SK-N-SH treated with all-trans-retinoic acid at 6 μM for 48 hours (cell line): Measurements from ENCODE around the gene ZFYVE19.

ENCODE experiments used
- ATAC-seq: fragments of 200-7000 bp; cut with Tn5 transposase; 3 replicates; pipeline ENCODE4 v1.9.1; 2020; ENCODE audit warnings: mild to moderate bottlenecking, moderate library complexity
- ARNTL ChIP-seq: fragments of 450-650 bp; formaldehyde crosslinking; IDR thresholded peaks from 2 replicates; pipeline ENCODE4 v1.5.0; 2020; ENCODE audit warnings: low read depth, mild to moderate bottlenecking, moderate library complexity, borderline replicate concordance
- BACH2 ChIP-seq: fragments of 250-450 bp; sonication (Bioruptor Pico); IDR thresholded peaks from 2 replicates; pipeline ENCODE4 v1.9.0; 2021; ENCODE audit warnings: mild to moderate bottlenecking, borderline replicate concordance
- CREB5 ChIP-seq: fragments of 250-450 bp; sonication (Bioruptor Pico); IDR thresholded peaks from 2 replicates; pipeline ENCODE4 v1.5.1; 2020; ENCODE audit warnings: low read depth, mild to moderate bottlenecking, moderate library complexity
- CSDC2 ChIP-seq: fragments of 250-450 bp; sonication (Bioruptor Pico); IDR thresholded peaks from 2 replicates; pipeline ENCODE4 v1.5.0; 2020; ENCODE audit warnings: mild to moderate bottlenecking, moderate library complexity
- ESRRG ChIP-seq: fragments of 250-450 bp; sonication (Bioruptor Pico); IDR thresholded peaks from 2 replicates; pipeline ENCODE4 v1.6.1; 2021; ENCODE audit warnings: mild to moderate bottlenecking
- GLIS3 ChIP-seq: fragments of 250-450 bp; sonication (Bioruptor Pico); IDR thresholded peaks from 2 replicates; pipeline ENCODE4 v1.5.0; 2020; ENCODE audit warnings: mild to moderate bottlenecking, moderate library complexity
- ISL1 ChIP-seq: fragments of 250-450 bp; sonication (Bioruptor Pico); IDR thresholded peaks from 2 replicates; pipeline ENCODE4 v2.1.2; 2022; ENCODE audit warnings: mild to moderate bottlenecking, moderate library complexity
- PATZ1 ChIP-seq: fragments of 250-450 bp; sonication (Bioruptor Pico); IDR thresholded peaks from 2 replicates; pipeline ENCODE4 v1.8.0; 2020; ENCODE audit warnings: mild to moderate bottlenecking, moderate library complexity, borderline replicate concordance
- POU6F1 ChIP-seq: fragments of 250-450 bp; sonication (Bioruptor Pico); IDR thresholded peaks from 2 replicates; pipeline ENCODE4 v1.8.0; 2021; ENCODE audit warnings: low read depth, mild to moderate bottlenecking, moderate library complexity, borderline replicate concordance
- PPARA ChIP-seq: fragments of 250-450 bp; sonication (Bioruptor Pico); IDR thresholded peaks from 2 replicates; pipeline ENCODE4 v1.5.0; 2020; ENCODE audit warnings: mild to moderate bottlenecking, borderline replicate concordance
- SNAI2 ChIP-seq: fragments of 250-450 bp; sonication (Bioruptor Pico); IDR thresholded peaks from 2 replicates; pipeline ENCODE4 v1.5.0; 2020; ENCODE audit warnings: mild to moderate bottlenecking, moderate library complexity
- TCF4 ChIP-seq: fragments of 250-450 bp; sonication (Bioruptor Pico); IDR thresholded peaks from 2 replicates; pipeline ENCODE4 v1.8.0; 2021; ENCODE audit warnings: mild to moderate bottlenecking, moderate library complexity, borderline replicate concordance
- TOX ChIP-seq: fragments of 250-450 bp; sonication (Bioruptor Pico); IDR thresholded peaks from 2 replicates; pipeline ENCODE4 v1.8.0; 2021; ENCODE audit warnings: mild to moderate bottlenecking, moderate library complexity, borderline replicate concordance
- ZC3H10 ChIP-seq: fragments of 250-450 bp; sonication (Bioruptor Pico); IDR thresholded peaks from 2 replicates; pipeline ENCODE4 v1.5.1; 2021; ENCODE audit warnings: mild to moderate bottlenecking, moderate library complexity
- ZFP3 ChIP-seq: fragments of 250-450 bp; sonication (Bioruptor Pico); IDR thresholded peaks from 2 replicates; pipeline ENCODE4 v1.5.0; 2020; ENCODE audit warnings: mild to moderate bottlenecking, moderate library complexity
- ZFP30 ChIP-seq: fragments of 450-650 bp; formaldehyde crosslinking; IDR thresholded peaks from 2 replicates; pipeline ENCODE4 v1.5.0; 2022; ENCODE audit warnings: mild to moderate bottlenecking, moderate library complexity
- ZNF565 ChIP-seq: fragments of 450-650 bp; formaldehyde crosslinking; conservative IDR thresholded peaks from 2 replicates; pipeline ENCODE4 v1.5.0; 2020; ENCODE audit warnings: low read depth, mild to moderate bottlenecking, moderate library complexity
- ZNF70 ChIP-seq: fragments of 450-650 bp; formaldehyde crosslinking; IDR thresholded peaks from 2 replicates; pipeline ENCODE4 v1.5.0; 2020; ENCODE audit warnings: mild to moderate bottlenecking, moderate library complexity
- TF ChIP-seq, protein P1 (sequence below): fragments of 250-450 bp; sonication (Bioruptor Pico); IDR thresholded peaks from 2 replicates; pipeline ENCODE4 v1.5.0; 2020; ENCODE audit warnings: mild to moderate bottlenecking, moderate library complexity
- TF ChIP-seq, protein P2 (sequence below): fragments of 250-450 bp; sonication (Bioruptor Pico); IDR thresholded peaks from 2 replicates; pipeline ENCODE4 v1.5.1; 2021; ENCODE audit warnings: mild to moderate bottlenecking, moderate library complexity

ZFYVE19 gene

GRCh38 chr15:40831861-40832260, 25.0 kb downstream of the ZFYVE19 start:
- TF ChIP-seq POU6F1 (CRISPR knock-in tag) (no peak), GLIS3 (CRISPR knock-in tag) (no peak), SNAI2 (CRISPR knock-in tag) (no peak), CREB5 (CRISPR knock-in tag) (no peak), PPARA (no peak), ESRRG (no peak)
- no peak for ATAC-seq

GRCh38 chr15:40832903-40833302, 26.0 kb downstream of the ZFYVE19 start:
- TF ChIP-seq ARNTL (CRISPR knock-in tag) (no peak), SNAI2 (CRISPR knock-in tag) (no peak), ESRRG (no peak), ZC3H10 (CRISPR knock-in tag) (no peak), ZNF70 (CRISPR knock-in tag) (no peak), ZNF565 (CRISPR knock-in tag) (no peak), TCF4 (CRISPR knock-in tag) (no peak)
- TF ChIP-seq, protein P1, sequence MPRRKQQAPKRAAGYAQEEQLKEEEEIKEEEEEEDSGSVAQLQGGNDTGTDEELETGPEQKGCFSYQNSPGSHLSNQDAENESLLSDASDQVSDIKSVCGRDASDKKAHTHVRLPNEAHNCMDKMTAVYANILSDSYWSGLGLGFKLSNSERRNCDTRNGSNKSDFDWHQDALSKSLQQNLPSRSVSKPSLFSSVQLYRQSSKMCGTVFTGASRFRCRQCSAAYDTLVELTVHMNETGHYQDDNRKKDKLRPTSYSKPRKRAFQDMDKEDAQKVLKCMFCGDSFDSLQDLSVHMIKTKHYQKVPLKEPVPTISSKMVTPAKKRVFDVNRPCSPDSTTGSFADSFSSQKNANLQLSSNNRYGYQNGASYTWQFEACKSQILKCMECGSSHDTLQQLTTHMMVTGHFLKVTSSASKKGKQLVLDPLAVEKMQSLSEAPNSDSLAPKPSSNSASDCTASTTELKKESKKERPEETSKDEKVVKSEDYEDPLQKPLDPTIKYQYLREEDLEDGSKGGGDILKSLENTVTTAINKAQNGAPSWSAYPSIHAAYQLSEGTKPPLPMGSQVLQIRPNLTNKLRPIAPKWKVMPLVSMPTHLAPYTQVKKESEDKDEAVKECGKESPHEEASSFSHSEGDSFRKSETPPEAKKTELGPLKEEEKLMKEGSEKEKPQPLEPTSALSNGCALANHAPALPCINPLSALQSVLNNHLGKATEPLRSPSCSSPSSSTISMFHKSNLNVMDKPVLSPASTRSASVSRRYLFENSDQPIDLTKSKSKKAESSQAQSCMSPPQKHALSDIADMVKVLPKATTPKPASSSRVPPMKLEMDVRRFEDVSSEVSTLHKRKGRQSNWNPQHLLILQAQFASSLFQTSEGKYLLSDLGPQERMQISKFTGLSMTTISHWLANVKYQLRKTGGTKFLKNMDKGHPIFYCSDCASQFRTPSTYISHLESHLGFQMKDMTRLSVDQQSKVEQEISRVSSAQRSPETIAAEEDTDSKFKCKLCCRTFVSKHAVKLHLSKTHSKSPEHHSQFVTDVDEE (CRISPR knock-in tag) = no peak
- ATAC-seq = no peak

DNA sequence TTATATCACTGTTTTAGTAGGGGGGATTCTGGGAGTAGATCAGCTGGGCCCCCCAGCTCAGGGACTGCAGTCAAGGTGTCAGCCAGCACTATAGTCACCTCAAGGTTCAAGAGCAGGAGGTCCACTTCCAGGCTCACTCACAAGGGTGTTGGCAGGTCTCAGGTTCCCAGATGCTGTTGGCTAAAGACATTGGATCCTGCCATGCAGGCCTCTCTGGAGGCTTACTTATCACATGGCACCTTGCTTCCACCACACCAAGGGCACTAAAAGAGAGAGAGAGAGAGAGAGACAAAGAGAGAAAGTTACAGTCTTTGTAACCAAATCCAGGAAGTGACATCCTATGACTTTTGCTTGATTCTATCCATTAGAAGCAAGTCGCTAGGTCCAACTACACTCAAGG, 29.1 kb downstream of the ZFYVE19 start:
- no peak for ATAC-seq
- no peak for TF ChIP-seq PATZ1 (CRISPR knock-in tag)

DNA sequence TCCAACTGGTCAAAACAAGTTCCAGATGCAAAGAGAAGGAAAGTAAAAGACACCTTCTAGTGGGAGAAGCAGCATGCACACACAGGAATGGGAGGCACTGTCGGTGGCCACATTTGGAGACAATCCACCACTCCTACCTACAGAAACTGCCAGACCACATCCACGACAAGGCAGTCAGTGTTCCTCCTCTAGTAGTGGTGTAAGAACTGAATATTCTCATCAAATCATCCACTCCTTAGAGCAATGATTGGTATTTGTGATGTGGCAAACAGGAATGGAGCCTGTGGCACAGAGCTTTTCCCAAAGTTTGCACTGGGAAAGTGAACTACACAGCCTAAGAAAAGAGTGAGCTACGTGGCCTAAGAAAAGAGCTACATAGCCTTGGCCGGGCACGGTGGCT, 31.9 kb downstream of the ZFYVE19 start:
- no peak for ATAC-seq
- TF ChIP-seq CSDC2 (CRISPR knock-in tag) (no peak), ISL1 (no peak), PATZ1 (CRISPR knock-in tag) (no peak), SNAI2 (CRISPR knock-in tag) (no peak), ZFP30 (no peak), CREB5 (CRISPR knock-in tag) (no peak), BACH2 (CRISPR knock-in tag) (no peak), PPARA (no peak), ZC3H10 (CRISPR knock-in tag) (no peak), ZFP3 (CRISPR knock-in tag) (no peak), GLIS3 (CRISPR knock-in tag) (no peak), TOX (CRISPR knock-in tag) (no peak), TCF4 (CRISPR knock-in tag) (no peak), ZNF565 (CRISPR knock-in tag) (no peak)
- TF ChIP-seq, protein P2, sequence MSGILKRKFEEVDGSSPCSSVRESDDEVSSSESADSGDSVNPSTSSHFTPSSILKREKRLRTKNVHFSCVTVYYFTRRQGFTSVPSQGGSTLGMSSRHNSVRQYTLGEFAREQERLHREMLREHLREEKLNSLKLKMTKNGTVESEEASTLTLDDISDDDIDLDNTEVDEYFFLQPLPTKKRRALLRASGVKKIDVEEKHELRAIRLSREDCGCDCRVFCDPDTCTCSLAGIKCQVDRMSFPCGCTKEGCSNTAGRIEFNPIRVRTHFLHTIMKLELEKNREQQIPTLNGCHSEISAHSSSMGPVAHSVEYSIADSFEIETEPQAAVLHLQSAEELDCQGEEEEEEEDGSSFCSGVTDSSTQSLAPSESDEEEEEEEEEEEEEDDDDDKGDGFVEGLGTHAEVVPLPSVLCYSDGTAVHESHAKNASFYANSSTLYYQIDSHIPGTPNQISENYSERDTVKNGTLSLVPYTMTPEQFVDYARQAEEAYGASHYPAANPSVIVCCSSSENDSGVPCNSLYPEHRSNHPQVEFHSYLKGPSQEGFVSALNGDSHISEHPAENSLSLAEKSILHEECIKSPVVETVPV (CRISPR knock-in tag) = no peak
- TF ChIP-seq, protein P1 (CRISPR knock-in tag) = no peak
